ENCODE measurements around the gene SCARB1.
A peak's percentile ranks its signal among the peaks of the same experiment; 100 is the strongest.
"Not testable (repeated sequence)": the region's sequence is repeated elsewhere in the genome, so short reads cannot be mapped to it uniquely, and the experiment has no call there.

SCARB1 gene
- total RNA-seq = 6.9 to 7.9 reads per million in 2 donors

- peak; percentile 67 for DNase-seq
Observed at GRCh38 chr12:124863416-124864325, at the start of gene SCARB1. SCARB1 (minus strand) TSS chr12:124863864; CDS start chr12:124863720, 144 bp downstream.

GRCh38 chr12:124912529-124913287 lies 49.0 kb upstream of the SCARB1 start:
- not testable (repeated sequence) for DNase-seq

GRCh38 chr12:124911521-124911920 lies 47.9 kb upstream of the SCARB1 start:
- DNase-seq = not testable (repeated sequence)

GRCh38 chr12:124910561-124911478 lies 47.2 kb upstream of the SCARB1 start:
- DNase-seq = no peak

GRCh38 chr12:124909831-124910560 lies 46.3 kb upstream of the SCARB1 start:
- DNase-seq = no peak

GRCh38 chr12:124906606-124907261 lies 43.1 kb upstream of the SCARB1 start:
- no peak for DNase-seq

- DNase-seq = no peak
Observed at GRCh38 chr12:124904306-124905098, 40.8 kb upstream of the SCARB1 start.

- DNase-seq = no peak
Observed at GRCh38 chr12:124902916-124903315, 39.3 kb upstream of the SCARB1 start.

GRCh38 chr12:124901003-124901402 lies 37.3 kb upstream of the SCARB1 start:
- DNase-seq = no peak

- DNase-seq = not testable (repeated sequence)
Observed at GRCh38 chr12:124900345-124900795, 36.7 kb upstream of the SCARB1 start.

GRCh38 chr12:124898923-124899294 lies 35.2 kb upstream of the SCARB1 start:
- DNase-seq = no peak

GRCh38 chr12:124898200-124898922 lies 34.7 kb upstream of the SCARB1 start:
- no peak for DNase-seq

- DNase-seq = no peak
Observed at GRCh38 chr12:124896461-124896860, 32.8 kb upstream of the SCARB1 start.

GRCh38 chr12:124893792-124894516 lies 30.3 kb upstream of the SCARB1 start:
- DNase-seq = no peak

GRCh38 chr12:124888260-124888659 lies 24.6 kb upstream of the SCARB1 start:
- no peak for DNase-seq

- DNase-seq = not testable (repeated sequence)
Observed at GRCh38 chr12:124887766-124888165, 24.1 kb upstream of the SCARB1 start.

- no peak for DNase-seq
Observed at GRCh38 chr12:124884587-124885438, 21.1 kb upstream of the SCARB1 start.
